Subcutaneous abdominal adipose tissue (tissue), 5 donors: ENCODE measurements around the gene AAK1.
"Not testable (repeated sequence)": the region's sequence is repeated elsewhere in the genome, so short reads cannot be mapped to it uniquely, and the experiment has no call there.

ENCODE experiments used
- H3K27ac ChIP-seq: one replicate; pipeline ENCODE4 v1.7.0; 2013; ENCODE audit warnings: low read depth, mild to moderate bottlenecking, inconsistent platforms, low read length, moderate library complexity
- H3K27me3 ChIP-seq, 5 donors: one replicate each; pipeline ENCODE4 v1.7.0; 2013; ENCODE audit warnings: low read length in 5 of 5, inconsistent platforms in 1 of 5; ENCODE audit not compliant: control insufficient read depth in 5 of 5, insufficient read depth in 4 of 5
- H3K36me3 ChIP-seq, 5 donors: one replicate each; pipeline ENCODE4 v1.7.0; 2013; ENCODE audit warnings: low read length in 5 of 5; ENCODE audit not compliant: control insufficient read depth in 5 of 5, insufficient read depth in 5 of 5
- H3K4me1 ChIP-seq, 5 donors: one replicate each; pipeline ENCODE4 v1.7.0; 2013; ENCODE audit warnings: low read length in 5 of 5, mild to moderate bottlenecking in 3 of 5, moderate library complexity in 1 of 5; ENCODE audit not compliant: control insufficient read depth in 5 of 5, insufficient read depth in 5 of 5
- H3K4me3 ChIP-seq, 5 donors: one replicate each; pipeline ENCODE4 v1.7.0; 2013; ENCODE audit warnings: low read length in 5 of 5, low read depth in 1 of 5
- H3K9ac ChIP-seq, 5 donors: one replicate each; pipeline ENCODE4 v1.7.0; 2013; ENCODE audit warnings: low read length in 5 of 5, mild to moderate bottlenecking in 4 of 5, moderate library complexity in 3 of 5
- H3K9me3 ChIP-seq, 5 donors: one replicate each; pipeline ENCODE4 v1.7.0; 2013; ENCODE audit warnings: low read length in 5 of 5; ENCODE audit not compliant: control insufficient read depth in 5 of 5
- donor health status: healthy.
- donor health status: healthy.
- donor health status: healthy.
- donor health status: healthy.
- donor health status: healthy.

The AAK1 gene

GRCh38 chr2:69554568-69554967, 89.0 kb downstream of the AAK1 start:
- Histone ChIP-seq H3K27ac (peak overlapping the region; percentile 50), H3K9ac (peak overlapping the region in 2 of 5 donors; percentile 45 to 66), H3K27me3 (no peaks in the 10 kb centered on the region), H3K9me3 (no peaks in the 10 kb centered on the region), H3K4me3 (no peak overlapping the region), H3K36me3 (no peaks in the 10 kb centered on the region), H3K4me1 (peaks cover 5 to 14% (median 12%) of the 10 kb centered on the region in 5 donors)

DNA sequence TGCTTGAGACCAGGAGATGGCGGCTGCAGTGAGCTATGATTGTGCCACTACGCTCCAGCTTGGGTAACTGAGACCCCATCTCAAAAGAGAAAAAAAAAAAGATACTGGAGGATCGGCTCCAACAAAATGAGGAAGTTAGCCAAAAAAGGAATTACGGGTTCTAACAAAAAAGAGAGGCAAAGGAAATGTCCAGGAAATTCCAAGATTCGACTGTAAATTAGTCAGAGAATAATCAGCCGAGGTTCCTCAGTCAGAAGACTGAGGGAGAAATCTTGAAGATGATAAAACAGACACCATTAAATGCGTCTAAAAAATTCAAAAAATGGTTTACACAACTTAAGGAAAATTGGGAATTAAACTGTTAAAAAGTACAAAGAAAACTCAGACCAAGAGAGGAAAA, 89.5 kb downstream of the AAK1 start:
- Histone ChIP-seq H3K4me1 (peaks cover 5 to 14% (median 12%) of the 10 kb centered on the region in 5 donors), H3K27me3 (no peaks in the 10 kb centered on the region), H3K27ac (no peak overlapping the region), H3K9ac (no peak overlapping the region), H3K4me3 (no peak overlapping the region), H3K36me3 (no peaks in the 10 kb centered on the region), H3K9me3 (no peaks in the 10 kb centered on the region)

DNA sequence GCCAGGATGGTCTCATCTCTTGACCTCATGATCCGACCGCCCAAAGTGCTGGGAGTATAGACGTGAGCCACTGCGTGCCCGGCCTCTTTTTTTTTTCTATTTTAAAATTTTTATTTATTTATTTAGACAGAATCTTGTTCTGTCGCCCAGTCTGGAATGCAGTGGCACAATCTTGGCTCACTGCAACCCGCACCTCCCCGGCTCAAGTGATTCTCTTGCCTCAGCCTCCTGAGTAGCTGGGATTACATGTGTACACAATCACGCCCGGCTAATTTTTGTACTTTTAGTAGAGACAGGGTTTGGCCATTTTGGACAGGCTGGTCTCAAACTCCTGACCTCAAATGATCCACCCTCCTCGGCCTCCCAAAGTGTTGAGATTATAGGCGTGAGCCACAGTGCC, 93.0 kb downstream of the AAK1 start:
- not testable (repeated sequence) for H3K27me3 ChIP-seq, H3K27ac ChIP-seq, H3K9me3 ChIP-seq, H3K4me3 ChIP-seq, H3K36me3 ChIP-seq, H3K9ac ChIP-seq
- H3K4me1 ChIP-seq: peaks cover 5 to 19% (median 13%) of the 10 kb centered on the region in 5 donors

DNA sequence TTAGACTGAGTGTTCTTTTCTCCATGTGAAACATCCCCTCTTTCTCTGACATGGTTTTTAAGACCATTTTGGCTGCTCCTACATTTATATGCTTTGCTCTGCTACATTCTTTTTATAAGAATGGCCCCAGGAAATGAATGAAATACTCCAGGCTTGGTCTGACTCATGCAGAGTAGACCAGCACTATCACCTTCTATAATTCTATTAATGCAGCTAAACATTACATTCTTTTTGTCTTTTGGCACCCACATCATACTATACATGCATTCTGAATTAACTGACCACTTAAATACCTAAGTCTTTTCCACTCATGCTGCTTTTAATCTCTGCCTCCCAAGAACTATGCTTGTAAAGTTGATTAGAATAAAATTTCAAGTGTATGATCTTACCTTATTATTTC, 94.1 kb downstream of the AAK1 start:
- H3K27me3 ChIP-seq: no peaks in the 10 kb centered on the region
- H3K4me3 ChIP-seq: no peak overlapping the region
- peaks cover 0 to 3% (median 0%) of the 10 kb centered on the region in 5 donors for H3K36me3 ChIP-seq
- no peak overlapping the region for H3K27ac ChIP-seq
- peaks cover 0 to 12% (median 3%) of the 10 kb centered on the region in 5 donors for H3K4me1 ChIP-seq
- H3K9ac ChIP-seq: no peak overlapping the region
- H3K9me3 ChIP-seq: peaks cover 0 to 6% (median 2%) of the 10 kb centered on the region in 5 donors

DNA sequence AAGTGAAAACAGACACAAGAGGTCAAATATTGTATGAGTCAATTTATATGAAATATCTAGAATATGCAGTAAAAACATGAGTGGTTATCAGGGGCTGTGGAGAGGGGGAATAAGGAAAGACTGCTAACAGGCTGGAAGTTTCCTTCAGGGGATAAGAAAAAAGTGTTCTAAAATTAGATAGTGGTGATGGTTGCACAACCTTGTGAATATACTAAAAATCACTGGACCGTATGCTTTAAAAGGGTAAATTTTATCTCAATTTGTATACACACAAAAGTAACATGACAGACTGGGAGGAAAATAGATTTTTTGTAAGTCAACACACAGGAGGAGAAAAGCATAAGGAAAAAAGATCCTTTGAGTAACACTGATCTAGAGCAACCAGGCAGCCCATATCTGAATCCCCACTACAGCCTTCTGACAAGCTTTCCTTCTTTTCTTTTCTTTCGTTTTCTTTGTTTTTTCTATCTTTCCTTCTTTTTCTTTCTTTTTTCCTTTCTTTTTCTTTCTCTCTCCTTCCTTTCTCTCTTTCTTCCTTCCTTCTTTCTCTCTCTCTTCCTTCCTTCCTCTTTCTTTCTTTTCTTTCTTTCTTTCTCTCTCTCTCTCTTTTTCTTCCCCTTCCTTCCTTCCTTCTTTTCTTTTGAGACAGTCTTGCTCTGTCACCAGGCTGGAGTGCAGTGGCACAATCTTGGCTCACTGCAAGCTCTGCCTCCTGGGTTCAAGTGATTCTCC, 95.4 kb downstream of the AAK1 start:
- H3K9me3 ChIP-seq: peaks cover 0 to 6% (median 2%) of the 10 kb centered on the region in 5 donors
- no peak overlapping the region for H3K27ac ChIP-seq
- no peak overlapping the region for H3K9ac ChIP-seq

DNA sequence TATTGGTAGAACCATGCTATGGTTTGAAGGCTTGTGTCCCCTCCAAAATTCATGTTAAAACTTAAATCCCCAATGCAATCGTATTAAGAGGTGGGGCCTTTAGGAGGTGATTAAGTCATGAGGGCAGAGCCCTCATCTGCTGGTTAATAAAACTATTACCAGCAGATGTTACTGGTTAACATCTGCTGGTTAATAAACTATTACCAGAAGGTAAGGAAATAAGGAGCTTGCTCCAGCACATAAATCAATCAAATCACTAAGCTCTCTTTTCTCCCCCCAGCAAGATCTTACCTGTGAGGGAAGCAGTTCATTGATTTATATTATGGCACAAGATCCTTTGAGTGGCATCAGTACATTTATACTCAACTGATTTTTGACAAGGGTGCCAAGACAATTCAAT, 96.9 kb downstream of the AAK1 start:
- Histone ChIP-seq H3K27me3 (no peaks in the 10 kb centered on the region), H3K9me3 (peaks cover 0 to 6% (median 2%) of the 10 kb centered on the region in 5 donors), H3K27ac (no peak overlapping the region), H3K4me1 (peaks cover 0 to 9% (median 3%) of the 10 kb centered on the region in 5 donors), H3K9ac (no peak overlapping the region), H3K36me3 (peaks cover 0 to 17% (median 12%) of the 10 kb centered on the region in 5 donors), H3K4me3 (no peak overlapping the region)

More for the DNA sequence above, 95.4 kb downstream of the AAK1 start:
- Histone ChIP-seq H3K36me3 (peaks cover 0 to 10% (median 4%) of the 10 kb centered on the region in 5 donors), H3K4me3 (no peak overlapping the region), H3K4me1 (peaks cover 0 to 9% (median 3%) of the 10 kb centered on the region in 5 donors), H3K27me3 (no peaks in the 10 kb centered on the region)

DNA sequence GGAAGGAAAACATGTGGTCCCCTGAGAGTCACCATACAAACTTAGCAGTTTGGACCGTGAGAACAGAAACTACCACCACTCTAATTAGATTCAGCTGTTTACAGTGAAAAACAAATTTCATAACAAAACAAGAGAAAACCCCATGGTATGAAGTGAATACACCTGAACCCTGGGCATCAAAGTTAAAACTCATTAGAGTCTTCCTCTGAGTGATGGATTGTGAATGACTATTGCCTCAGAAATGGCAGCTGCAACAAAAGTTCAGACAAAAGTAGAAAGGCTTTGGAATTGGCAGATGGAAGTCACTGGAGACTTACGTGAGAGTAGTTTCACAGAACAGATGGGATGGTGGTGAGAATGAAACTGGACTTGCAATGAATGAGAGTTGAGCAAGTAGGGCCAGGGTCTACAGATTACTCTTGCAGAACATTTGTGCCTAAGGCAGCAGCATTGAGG, 98.0 kb downstream of the AAK1 start:
- Histone ChIP-seq H3K4me1 (peaks cover 0 to 9% (median 3%) of the 10 kb centered on the region in 5 donors), H3K4me3 (no peak overlapping the region), H3K27me3 (no peaks in the 10 kb centered on the region), H3K36me3 (peaks cover 0 to 23% (median 13%) of the 10 kb centered on the region in 5 donors), H3K9me3 (peaks cover 0 to 6% (median 2%) of the 10 kb centered on the region in 5 donors), H3K9ac (no peak overlapping the region), H3K27ac (no peak overlapping the region)

- no peak overlapping the region for H3K4me3 ChIP-seq
- peaks cover 0 to 6% (median 2%) of the 10 kb centered on the region in 5 donors for H3K9me3 ChIP-seq
- H3K9ac ChIP-seq: no peak overlapping the region
- H3K27me3 ChIP-seq: no peaks in the 10 kb centered on the region
- peaks cover 0 to 9% (median 3%) of the 10 kb centered on the region in 5 donors for H3K4me1 ChIP-seq
- peaks cover 0 to 26% (median 13%) of the 10 kb centered on the region in 5 donors for H3K36me3 ChIP-seq
- no peak overlapping the region for H3K27ac ChIP-seq
Observed at GRCh38 chr2:69544951-69545350, 98.6 kb downstream of the AAK1 start.

- no peak overlapping the region for H3K27ac ChIP-seq
- H3K4me1 ChIP-seq: peaks cover 0 to 23% (median 9%) of the 10 kb centered on the region in 5 donors
- no peak overlapping the region for H3K9ac ChIP-seq
- H3K27me3 ChIP-seq: no peaks in the 10 kb centered on the region
- no peaks in the 10 kb centered on the region for H3K9me3 ChIP-seq
- peaks cover 0 to 46% (median 13%) of the 10 kb centered on the region in 5 donors for H3K36me3 ChIP-seq
- no peak overlapping the region for H3K4me3 ChIP-seq
Observed at GRCh38 chr2:69539549-69539908, 104.0 kb downstream of the AAK1 start.

DNA sequence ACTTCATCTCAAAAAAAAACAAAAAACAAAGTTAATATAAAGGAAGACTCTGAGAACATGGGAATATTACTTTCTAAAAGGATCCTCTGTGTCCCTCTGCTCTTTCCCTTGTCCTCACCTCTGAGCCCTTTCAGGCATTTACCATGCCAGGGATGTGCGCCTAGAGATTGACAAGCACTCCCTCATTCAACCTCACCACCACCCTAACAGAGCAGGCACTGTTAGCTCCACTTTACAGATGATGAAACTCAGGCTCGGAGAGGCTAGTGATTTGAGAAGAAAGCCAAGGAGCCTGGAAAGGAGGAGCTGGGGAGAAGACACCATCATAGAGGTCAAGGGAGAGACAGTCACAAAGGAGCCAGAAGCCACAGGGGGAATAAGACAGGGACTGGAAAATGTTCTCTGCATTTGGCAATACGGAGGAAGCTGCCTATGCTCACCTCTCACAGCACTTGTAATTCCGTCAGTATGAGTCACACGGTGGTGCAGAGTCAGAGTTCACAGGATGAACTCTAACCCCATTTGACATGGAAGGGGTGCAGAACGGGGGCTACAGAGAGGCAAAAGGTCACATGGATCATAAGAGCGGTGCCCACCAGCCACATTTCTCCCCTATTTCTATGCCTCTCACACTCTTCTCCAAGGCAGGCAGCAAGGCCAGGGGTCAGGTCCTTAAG, 104.5 kb downstream of the AAK1 start:
- no peaks in the 10 kb centered on the region for H3K27me3 ChIP-seq
- peaks cover 0 to 23% (median 9%) of the 10 kb centered on the region in 5 donors for H3K4me1 ChIP-seq
- peaks cover 0 to 43% (median 15%) of the 10 kb centered on the region in 5 donors for H3K36me3 ChIP-seq
- H3K9ac ChIP-seq: no peak overlapping the region
- H3K9me3 ChIP-seq: peaks cover 0 to 3% (median 0%) of the 10 kb centered on the region in 5 donors
- H3K27ac ChIP-seq: no peak overlapping the region
- H3K4me3 ChIP-seq: no peak overlapping the region
